Spleen (tissue), 7 donors: ENCODE measurements around the gene PACSIN2.

Source experiments
- POLR2A ChIP-seq, 3 donors: fragments of 450-650 bp; IDR thresholded peaks; one replicate each; pipeline ENCODE4 v1.5.1; 2017; ENCODE audit warnings: antibody characterized with exemption in 3 of 3, mild to moderate bottlenecking in 1 of 3
- POLR2AphosphoS5 ChIP-seq, 3 donors: sonication (generic); formaldehyde crosslinking; IDR thresholded peaks; one replicate each; pipeline ENCODE4 v1.5.1; 2017; ENCODE audit warnings: antibody characterized with exemption in 3 of 3
- TF ChIP-seq, protein P1 (sequence below), 11 experiments: fragments of 200-600 bp in 7 of 11; fragments of 450-650 bp in 4 of 11; sonication (generic) in 4 of 11; IDR thresholded peaks in 8 of 11; conservative IDR thresholded peaks in 3 of 11; 1 replicate in 7 of 11; 2 replicates in 4 of 11; pipeline versions ENCODE4 v1.4.0 to v1.8.0; 2016 to 2021; ENCODE audit warnings: antibody characterized with exemption in 11 of 11, inconsistent platforms in 4 of 11, mild to moderate bottlenecking in 1 of 11
- donor health status: DM: no; HTN: no; CAD: no; lungs with moderate emphysema.
- donor health status: DM: no; HTN: no; CAD: no.
- donor health status: DM: no; HTN: no; CAD: no.

DNA sequence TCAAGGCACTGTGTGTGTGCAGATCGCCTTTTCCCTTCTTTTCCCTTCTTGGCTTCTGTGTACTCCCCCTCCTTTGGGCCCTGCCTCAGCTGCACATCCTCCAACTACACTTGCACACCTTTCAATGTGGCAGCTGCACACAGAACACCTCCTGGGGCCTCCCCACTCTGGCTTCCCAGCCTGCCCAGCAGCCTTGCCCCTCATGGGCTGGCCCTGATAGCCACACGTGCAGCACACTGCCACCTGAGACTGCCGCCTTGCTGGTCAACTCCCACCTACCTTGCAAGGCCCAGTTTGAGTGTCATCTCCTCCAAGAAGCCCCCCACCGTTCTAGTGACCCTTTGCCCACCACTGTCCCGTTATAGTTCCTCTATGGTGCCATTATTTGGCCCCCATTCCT is 80.6 kb downstream of the PACSIN2 start:
- TF ChIP-seq POLR2AphosphoS5 (IDR thresholded peaks at IDR 0.05), result peak in 1 of 3 donors; percentile 15
- TF ChIP-seq, protein P1, sequence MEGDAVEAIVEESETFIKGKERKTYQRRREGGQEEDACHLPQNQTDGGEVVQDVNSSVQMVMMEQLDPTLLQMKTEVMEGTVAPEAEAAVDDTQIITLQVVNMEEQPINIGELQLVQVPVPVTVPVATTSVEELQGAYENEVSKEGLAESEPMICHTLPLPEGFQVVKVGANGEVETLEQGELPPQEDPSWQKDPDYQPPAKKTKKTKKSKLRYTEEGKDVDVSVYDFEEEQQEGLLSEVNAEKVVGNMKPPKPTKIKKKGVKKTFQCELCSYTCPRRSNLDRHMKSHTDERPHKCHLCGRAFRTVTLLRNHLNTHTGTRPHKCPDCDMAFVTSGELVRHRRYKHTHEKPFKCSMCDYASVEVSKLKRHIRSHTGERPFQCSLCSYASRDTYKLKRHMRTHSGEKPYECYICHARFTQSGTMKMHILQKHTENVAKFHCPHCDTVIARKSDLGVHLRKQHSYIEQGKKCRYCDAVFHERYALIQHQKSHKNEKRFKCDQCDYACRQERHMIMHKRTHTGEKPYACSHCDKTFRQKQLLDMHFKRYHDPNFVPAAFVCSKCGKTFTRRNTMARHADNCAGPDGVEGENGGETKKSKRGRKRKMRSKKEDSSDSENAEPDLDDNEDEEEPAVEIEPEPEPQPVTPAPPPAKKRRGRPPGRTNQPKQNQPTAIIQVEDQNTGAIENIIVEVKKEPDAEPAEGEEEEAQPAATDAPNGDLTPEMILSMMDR (IDR thresholded peaks at IDR 0.05 in 8 of 11, conservative IDR thresholded peaks at IDR 0.05 in 3 of 11), result no peak
- TF ChIP-seq POLR2A (IDR thresholded peaks at IDR 0.05), result no peak
